GM19452 (cell line): ENCODE data around the gene GPR108.
"Not testable (repeated sequence)": the region's sequence is repeated elsewhere in the genome, so short reads cannot be mapped to it uniquely, and the experiment has no call there.

ENCODE experiments used
- ATAC-seq: cut with Tn5 transposase; IDR thresholded peaks from one replicate; pipeline ENCODE4 v1.9.1; 2021; ENCODE audit not compliant: unreplicated experiment

The GPR108 gene

DNA sequence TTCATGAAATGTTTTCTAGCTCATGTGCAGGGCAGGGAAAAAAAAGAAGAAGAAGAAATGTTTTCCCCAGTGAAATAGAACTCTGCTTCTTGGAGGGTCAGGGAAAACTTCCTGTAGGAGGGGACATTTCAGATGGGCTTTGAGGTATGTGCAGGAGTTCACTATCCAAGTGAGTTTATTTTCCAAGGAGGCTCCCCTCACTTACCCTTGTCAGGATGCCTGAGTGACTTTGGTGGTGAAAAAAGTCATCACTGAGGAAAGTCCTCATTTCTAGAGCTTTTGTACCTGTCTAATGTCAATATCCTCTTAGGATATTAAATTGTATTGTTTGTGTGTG, 16.3 kb downstream of the GPR108 start:
- no peak for ATAC-seq

DNA sequence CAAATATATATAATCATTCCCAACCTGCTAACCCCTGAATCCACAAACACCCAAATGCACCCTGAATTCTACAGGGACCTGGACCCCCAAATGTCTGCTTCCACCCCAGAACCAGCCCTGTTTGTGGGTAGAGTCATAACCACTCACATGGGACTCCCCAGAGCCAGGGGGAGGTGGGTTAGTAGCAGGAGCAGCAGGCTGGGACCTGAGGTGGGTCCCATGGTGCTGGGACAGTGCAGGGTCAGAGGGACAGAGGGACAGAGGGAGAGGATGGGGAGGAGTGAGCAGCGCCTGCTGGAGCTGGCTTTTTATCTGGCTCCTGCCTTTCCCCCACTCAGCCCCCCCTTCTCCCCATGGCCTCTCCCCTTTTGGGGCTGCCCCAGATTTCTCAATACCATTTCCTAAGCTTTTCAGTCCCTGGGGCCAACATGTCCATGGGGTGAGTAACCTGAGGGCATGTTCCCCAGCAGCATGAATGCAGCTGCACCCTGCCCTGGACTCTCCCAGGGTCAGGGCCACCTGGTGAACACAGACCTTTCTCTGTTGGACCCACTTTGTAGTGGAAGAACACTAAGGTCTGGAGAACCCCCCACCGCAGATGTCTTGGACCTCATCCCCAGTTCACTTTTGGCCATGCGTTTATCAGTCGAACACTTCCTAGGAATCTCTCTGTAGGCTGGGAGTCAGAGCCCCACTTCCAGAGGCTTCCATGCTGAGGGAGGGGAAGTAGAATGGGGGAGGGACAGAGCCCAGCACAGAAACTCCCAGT, 16.8 kb downstream of the GPR108 start, which contains the start of gene C3:
Gene C3 (minus strand): TSS at position 282 of the 769 bp plus-strand sequence. CDS start 61 bp downstream, at position 221.
- ATAC-seq = no peak

DNA sequence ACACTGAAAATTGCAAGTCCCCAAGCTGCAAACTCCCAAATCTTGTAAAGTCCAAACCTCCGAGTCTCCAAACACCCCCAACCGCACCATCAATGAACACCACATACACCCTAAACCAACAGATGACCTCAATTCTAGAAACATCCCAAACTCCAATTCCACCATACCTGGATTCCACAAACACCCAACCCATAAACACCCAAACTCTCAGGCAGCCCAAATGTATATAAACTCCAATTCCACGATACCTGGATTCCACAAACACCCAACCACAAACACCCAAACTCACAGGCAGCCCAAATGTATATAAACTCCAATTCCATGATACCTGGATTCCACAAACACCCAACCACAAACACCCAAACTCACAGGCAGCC, 17.4 kb downstream of the GPR108 start:
- no peak for ATAC-seq

DNA sequence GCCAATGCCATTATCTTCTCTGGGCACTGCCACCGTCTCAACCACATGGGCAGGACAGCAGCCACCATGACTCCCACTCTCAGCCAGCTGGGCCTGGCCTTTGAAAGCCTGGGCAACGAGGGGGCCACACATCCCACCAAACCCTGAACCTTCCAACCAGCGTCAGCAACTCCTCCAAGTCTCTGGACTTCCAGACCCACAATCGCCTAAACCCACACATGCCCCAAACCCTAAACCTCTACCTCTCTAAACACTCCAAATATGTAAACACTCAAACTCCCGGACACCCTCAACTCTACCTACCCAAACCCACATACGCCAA, 17.9 kb downstream of the GPR108 start:
- ATAC-seq = no peak

DNA sequence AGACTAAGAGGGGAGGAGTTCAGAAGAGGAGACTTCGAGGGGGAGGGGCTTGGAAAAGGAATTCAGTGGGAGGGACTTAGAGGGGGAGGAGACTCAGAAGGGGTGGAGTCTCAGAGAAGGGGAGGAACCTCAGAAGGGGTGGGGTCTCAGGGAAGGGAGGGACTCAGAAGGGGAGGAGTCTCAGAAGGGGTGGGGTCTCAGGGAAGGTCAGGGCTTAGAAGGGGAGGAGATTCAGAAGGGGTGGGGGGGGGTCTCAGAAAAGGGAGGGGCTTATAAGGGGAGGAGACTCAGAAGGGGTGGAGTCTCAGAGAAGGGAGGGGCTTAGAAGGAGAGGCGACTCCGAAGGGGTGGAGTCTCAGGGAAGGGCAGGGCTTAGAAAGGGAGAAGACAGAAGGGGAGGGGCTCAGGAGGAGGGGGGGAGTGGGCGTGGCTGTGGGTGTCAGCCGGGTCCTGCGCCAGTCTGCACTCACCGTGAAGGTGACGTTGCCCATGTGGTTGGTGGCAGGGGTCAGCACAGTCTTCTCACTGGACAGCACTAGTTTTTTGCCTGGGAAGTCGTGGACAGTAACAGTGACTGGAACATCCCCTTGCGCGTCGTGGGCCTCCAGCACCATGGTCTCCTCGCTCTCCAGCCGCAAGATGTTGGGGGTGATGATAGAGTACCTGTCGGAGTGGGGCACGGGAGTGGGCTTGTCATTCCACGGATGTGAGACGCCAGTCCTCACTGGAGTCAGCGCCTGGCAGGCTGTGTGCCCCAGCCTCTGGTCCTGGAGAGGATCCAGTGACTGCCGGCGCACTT, 18.4 kb downstream of the GPR108 start:
- no peak for ATAC-seq

DNA sequence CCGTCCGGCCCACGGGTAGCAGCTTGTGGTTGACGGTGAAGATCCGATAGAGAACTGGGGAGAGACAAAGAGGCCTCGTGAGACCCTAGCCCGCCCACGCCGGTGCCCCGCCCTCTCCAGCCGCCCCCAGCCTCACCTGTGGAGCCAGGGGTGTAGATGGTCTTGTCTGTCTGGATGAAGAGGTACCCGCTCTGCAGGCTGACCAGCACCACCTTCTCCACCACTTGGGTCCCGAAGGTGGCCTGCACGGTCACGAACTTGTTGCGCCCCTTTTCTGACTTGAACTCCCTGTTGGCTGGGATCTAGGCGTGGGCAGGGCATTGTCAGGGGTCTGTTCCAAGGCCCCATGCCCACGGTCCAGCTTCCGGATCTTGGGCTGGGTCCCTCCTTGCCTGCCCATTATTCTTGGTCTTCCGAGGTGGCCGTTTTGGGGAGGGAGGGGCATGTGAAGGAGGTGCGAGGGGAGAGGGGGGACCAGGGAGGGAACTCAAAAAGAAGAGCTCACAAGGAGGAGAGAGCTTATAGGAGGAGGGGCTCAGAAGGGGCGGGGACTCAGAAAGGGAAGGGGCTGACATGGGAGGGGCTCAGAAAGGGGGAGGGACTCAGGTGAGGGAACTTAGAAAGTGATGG, 19.2 kb downstream of the GPR108 start:
- ATAC-seq = no peak

DNA sequence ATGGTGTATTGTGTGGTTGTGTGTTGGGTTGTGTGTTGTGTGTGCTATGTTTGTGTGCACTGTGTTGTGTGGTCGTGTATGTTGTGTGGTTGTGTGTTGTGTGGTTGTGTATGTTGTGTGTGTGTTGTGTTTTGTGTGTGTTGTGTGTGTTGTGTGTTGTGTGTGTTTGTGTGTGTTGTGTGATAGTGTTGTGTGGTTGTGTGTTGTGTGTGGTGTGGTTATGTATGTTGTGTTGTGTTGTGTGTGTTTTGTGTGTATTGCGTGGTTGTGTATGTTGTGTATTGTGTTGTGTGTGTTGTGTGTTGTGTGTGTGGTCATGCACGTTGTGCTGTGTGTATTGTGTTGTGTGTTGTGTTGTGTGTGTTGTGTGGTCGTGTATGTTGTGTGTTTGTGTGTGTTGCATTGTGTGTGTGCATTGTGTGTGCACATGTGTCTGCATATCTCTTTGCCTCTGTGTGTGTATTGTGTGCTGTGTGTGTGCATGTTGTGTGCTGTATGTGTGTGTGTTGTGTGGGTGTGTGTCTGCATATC, 19.9 kb downstream of the GPR108 start:
- no peak for ATAC-seq

DNA sequence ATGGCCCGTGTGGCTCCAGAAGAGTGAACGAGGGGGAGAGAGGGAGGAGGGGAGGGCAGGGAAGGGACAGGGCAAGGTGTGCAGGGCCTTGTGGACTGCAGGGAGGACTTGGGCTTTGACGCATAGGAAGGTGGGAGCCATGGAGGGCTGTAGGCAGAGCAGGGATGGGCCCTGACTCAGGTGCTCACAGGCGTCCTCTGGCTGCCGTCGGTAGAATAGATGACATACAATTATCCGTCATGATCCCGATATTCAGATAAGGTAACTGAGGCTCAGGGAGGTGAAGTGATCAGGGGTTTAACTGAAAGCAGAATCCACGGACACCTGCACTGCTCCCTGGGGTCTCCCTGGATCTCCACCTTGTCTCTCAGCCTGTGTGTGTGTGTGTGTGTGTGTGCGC, 20.3 kb downstream of the GPR108 start:
- ATAC-seq = no peak

DNA sequence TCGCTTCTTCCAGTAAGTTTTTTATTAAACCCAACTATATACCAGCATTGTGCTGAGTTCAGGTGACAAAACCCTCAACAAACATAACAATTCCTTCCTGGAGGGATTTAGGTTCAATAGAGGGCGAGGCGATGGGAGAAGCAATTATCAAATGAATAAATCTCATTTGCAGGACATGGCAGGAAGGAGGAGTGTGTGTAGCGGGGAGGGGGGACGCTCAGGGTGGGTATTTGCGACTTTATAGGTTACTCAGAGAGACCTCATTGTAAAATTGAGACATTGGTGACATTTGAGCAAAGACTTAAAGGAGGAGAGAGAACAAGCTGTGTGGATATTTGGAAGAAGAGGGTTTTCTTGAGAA, 20.8 kb downstream of the GPR108 start:
- ATAC-seq = no peak

DNA sequence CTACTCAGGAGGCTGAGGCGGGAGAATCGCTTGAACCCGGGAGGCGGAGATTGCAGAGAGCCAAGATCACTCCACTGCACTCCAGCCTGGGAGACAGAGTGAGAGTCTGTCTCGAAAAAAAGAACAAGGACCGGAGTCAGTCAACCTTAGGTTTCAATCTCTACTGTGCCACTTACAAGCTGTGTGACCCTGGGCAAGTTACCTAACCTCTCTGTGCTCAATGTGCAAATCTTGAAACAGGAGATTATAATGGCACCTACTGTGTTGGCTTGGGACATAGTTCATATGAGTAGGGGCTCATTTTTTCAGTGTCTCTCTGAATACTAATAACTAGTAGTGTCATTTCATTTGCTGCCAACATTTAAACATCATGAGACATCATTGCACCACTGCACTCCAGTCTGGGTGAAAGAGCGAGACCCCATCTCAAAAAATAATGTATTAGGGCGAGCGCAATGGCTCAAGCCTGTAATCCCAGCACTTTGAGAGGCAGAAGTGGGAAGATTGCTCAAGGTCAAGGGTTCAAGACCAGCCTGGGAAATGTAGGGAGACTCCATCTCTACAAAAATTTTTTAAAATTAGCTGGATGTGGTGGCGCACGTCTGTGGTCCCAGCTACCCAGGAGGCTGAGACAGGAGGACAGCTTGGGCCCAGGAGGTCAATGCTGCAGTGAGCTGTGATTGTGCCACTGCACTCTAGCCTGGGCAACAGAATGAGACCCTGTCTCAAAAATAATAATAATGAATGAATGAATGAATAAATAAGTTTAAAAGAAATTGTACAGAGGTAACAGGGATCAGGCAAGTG, 22.4 kb downstream of the GPR108 start:
- no peak for ATAC-seq

DNA sequence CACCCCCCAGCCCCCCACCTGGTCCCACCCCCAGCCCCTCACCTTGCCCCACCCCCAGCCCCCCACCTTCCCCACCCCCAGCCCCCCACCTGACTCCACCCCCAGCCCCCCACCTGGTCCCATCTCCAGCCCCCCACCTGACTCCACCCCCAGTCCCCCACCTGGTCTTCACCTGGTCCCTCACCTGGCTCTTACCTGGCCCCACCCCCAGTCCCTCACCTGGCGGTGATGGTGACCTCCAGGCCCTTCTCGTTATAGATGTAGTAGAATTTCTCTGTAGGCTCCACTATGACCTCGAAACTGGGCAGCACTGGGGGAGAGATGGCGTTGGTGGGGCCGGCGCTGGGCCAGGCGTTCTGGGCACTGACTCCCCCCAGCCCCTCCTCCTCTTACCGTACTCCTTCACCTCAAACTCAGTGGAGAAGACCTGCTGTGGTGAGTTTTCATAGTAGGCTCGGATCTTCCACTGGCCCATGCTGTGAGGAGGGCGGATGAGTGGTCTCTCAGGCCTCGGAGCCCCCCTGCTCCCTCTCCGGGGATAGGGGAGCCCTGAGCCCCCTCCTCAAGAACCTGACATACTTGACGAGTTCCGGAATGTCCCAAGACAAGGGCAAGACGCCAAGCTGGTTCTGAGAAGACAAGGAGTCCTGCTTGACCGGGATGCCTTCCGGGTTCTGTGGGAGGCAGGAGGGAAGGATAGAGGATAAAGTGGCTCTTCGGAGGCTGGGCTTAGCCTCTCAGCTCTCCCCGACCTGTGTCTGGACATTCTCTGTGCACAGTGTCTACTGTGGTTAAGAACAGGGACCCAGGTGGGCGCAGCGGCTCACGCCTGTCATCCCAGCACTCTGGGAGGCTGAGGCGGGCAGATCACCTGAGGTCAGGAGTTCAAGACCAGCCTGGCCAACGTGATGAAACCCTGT, 23.3 kb downstream of the GPR108 start:
- ATAC-seq = no peak

DNA sequence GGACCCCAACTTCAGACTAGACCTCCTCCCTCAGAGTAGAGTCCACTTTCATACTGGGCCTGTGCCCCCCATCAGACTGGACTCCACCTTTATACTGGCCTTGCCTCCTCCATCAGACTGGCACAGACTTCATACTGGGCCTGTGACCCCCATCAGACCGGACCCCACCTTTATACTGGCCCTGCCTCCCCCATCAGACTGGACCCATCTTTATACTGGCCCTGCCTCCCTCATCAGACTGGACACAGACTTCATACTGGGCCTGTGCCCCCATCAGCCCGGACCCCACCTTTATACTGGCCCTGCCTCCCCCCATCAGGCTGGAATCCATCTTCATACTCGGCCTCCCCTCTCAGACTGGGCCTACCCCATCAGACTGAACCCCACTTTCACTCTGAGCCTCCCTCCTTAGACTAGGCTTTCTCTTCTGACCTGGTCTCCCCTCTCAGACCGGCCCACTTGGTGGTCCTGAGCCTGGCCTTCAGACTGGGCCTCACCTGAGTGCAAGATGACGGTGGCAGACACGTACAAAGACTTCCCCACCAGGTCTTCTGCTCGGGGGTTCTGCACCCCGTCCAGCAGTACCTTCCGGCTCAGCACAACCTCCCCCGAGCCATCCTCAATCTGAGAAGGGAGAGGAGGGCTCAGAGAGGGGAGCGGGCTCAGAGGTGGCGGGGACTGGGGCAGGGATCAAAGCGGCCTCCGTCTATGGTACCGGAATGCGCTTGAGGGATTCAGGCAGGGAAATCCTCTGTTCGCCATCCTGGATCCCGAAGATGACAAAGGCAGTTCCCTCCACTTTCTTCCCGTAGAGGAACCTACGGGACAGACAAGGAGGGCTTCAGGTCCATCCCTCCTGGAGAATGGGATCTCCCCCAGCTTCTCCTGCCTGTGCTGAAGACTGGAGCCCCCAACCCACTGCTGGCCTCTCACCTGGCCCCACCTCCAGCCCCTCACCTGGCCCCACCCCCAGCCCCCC, 24.4 kb downstream of the GPR108 start:
- no peak for ATAC-seq

DNA sequence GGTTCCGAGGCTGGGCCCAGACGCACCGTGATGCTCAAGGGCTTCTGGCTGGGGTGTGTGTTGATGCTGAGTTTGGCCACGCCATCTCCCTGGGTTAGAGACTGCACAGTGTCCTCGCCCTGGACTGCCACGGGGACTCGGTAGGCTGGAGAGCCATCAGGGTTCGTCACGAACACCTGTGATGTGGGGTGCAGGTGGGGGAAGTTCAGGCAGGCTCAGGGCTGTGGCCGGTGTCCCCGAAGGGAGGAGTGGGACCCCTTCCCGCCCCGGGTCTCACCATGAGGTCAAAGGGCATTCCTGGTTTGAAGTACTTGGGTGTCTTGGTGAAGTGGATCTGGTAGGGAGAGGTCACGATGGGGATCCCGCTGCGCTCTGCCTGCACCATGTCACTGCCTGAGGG, 25.1 kb downstream of the GPR108 start:
- no peak for ATAC-seq

DNA sequence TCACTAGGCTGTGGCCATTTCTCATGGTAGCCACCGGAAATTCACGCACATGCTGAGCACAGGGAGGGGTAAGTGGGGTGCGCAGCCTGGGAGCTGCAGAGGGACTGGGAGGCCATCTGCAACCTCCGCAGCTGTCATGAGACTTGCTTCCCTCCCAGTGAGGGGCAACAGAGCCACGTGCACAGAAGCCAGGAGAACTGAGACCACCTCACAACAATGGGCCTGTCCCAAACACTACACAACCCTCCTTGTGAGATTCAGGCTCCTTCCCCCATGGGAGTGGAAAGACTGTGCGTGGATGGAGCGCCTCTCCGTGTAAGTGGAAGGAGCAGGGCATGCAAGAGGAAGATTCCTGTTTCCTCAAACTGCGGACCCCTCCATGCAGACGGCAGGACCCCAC, 25.8 kb downstream of the GPR108 start:
- ATAC-seq = no peak

DNA sequence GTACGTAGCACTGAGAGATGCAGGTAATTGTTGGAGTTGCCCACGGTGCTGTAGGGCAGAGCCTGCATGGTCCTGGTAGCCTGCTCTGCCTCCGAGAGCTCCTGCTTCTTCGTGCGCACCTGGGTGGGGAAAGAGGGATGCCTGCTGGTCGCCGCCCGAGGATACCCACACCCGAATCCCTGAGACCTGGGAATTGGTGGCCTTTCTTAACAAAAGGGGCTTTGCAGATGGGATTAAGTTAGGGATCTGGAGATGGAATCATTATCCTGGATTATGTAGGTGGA, 26.4 kb downstream of the GPR108 start:
- no peak for ATAC-seq

DNA sequence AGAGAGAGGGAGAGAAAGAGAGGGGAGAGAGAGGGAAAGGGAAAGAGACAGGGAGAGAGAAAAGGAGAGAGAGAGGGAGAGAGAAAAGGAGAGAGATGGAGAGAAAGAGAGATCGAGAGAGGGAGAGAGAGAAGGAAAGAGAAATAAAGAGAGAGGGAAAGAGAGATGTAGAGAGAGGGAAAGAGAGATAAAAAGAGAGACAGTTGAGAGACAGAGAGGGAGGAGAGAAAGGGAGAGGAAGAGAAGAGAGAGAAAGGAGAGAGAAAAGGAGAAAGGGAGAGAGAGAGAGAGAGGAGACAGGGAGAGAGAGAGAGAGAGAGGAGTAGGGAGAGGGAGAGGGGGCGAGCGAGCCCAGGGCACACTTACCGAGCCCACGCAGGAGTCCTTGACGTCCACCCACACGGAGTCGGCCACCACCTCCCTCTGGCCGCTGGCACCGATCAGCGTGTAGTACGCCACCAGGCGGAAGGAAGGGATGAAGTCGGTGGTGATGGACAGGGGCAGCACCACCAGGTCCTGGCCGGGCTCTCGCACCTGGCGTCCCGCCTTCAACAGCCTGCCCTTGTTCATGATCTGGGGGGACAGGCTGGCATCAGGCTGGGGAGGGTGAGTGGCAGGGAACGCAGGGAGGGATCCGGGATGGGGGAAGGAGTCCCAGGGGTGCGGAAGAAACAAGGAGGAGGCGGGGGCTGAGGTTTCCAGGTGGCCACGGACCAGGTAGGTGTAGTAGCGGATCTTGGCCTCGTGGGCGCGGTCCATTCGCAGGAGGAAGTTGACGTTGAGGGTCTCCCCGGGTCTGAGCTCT, 26.9 kb downstream of the GPR108 start:
- no peak for ATAC-seq

DNA sequence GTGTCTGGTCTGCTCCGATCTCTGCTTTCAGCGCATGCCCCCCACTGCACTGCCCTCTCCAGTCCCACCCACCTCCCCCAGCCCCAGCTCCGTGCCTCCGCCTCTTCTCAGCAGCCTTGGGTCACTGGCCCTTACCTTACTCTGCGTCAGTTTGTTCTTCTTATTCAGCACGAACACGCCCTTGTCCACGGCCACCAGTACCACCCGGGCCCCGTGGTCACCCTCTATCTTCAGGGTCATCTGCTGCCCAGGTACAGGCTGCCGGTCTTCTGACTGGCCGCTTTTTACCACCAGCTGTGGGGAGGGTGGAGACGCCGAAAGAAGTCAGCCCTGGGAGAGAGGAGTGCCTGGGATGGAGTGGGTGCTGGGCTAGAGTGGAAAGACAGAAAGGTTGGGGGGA, 27.8 kb downstream of the GPR108 start:
- no peak for ATAC-seq

DNA sequence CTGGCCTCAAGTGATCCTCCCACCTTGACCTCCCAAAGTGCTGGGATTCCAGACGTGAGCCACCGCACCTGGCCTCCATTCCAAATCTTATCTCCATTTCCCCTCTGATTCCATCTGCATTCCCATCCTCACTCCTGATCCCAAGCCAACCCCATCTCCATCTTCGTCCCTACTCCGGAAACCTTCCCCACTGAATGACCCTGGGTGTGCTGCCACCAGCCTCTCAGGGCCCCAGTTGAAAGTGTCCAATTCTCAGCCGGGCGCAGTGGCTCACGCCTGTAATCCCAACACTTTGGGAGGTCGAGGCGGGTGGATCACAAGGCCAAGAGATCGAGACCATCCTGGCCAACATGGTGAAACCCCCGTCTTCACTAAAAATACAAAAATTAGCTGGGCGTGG, 28.5 kb downstream of the GPR108 start:
- not testable (repeated sequence) for ATAC-seq
